ENCODE results near the gene MCTP2.
"Not testable (repeated sequence)": the region's sequence is repeated elsewhere in the genome, so short reads cannot be mapped to it uniquely, and the experiment has no call there.

Gene MCTP2

GRCh38 chr15:94470492-94470891, 239.1 kb downstream of the MCTP2 start:
- DNase-seq: no peak

- DNase-seq: no peak
These were observed 245.3 kb downstream of the MCTP2 start for GRCh38 chr15:94476686-94477085.

- DNase-seq: no peak
These were observed 246.7 kb downstream of the MCTP2 start for GRCh38 chr15:94477913-94478553.

- DNase-seq: no peak
These were observed 247.4 kb downstream of the MCTP2 start for GRCh38 chr15:94478763-94479162.

GRCh38 chr15:94480289-94480834, 249.0 kb downstream of the MCTP2 start:
- no peak for DNase-seq

GRCh38 chr15:94485148-94485719, 253.9 kb downstream of the MCTP2 start:
- no peak for DNase-seq

GRCh38 chr15:94487635-94488034, 256.3 kb downstream of the MCTP2 start:
- DNase-seq: no peak

GRCh38 chr15:94493176-94493575, 261.8 kb downstream of the MCTP2 start:
- no peak for DNase-seq

- DNase-seq: not testable (repeated sequence)
These were observed 262.2 kb downstream of the MCTP2 start for GRCh38 chr15:94493586-94493985.

- no peak for DNase-seq
These were observed 263.4 kb downstream of the MCTP2 start for GRCh38 chr15:94494732-94495131.

- no peak for DNase-seq
These were observed 271.9 kb downstream of the MCTP2 start for GRCh38 chr15:94503293-94503692.

- DNase-seq: no peak
These were observed 277.9 kb downstream of the MCTP2 start for GRCh38 chr15:94509259-94509658.

- no peak for DNase-seq
These were observed 290.8 kb downstream of the MCTP2 start for GRCh38 chr15:94522125-94522524.

GRCh38 chr15:94523873-94524272, 292.5 kb downstream of the MCTP2 start:
- no peak for DNase-seq

- no peak for DNase-seq
These were observed 293.2 kb downstream of the MCTP2 start for GRCh38 chr15:94524565-94524964.

- DNase-seq: no peak
These were observed 294.8 kb downstream of the MCTP2 start for GRCh38 chr15:94526071-94526689.

- DNase-seq: no peak
These were observed 300.9 kb downstream of the MCTP2 start for GRCh38 chr15:94532226-94532625.
